OCI-LY7 (cell line): Measurements from ENCODE around the gene TGFBR2.

Experiments used
- CTCF ChIP-seq: fragments of 200-600 bp; sonication (generic); conservative IDR thresholded peaks from 2 replicates; pipeline ENCODE4 v1.5.1; 2014; ENCODE audit warnings: mild to moderate bottlenecking, antibody characterized with exemption, low read length, moderate library complexity, mixed read lengths
- EZH2phosphoT487 ChIP-seq: fragments of 200-600 bp; sonication (generic); IDR thresholded peaks from 2 replicates; pipeline ENCODE4 v1.6.1; 2018; ENCODE audit warnings: low read depth, borderline replicate concordance, mild to moderate bottlenecking, mixed run types, antibody characterized with exemption, low read length, moderate library complexity, mixed read lengths

- no peak for TF ChIP-seq CTCF
- no peak for TF ChIP-seq EZH2phosphoT487
Measured at GRCh38 chr3:30630238-30631030, 24.0 kb downstream of the TGFBR2 start.
